Loucy (cell line): ENCODE results near the gene CIB2.

Experiments
- H2AFZ ChIP-seq: fragments of 200-600 bp; sonication (generic); 2 replicates; pipeline ENCODE4 v1.6.0; 2016; ENCODE audit warnings: antibody characterized with exemption, mild to moderate bottlenecking, low read length, moderate library complexity
- H3F3A ChIP-seq: fragments of 200-600 bp; 2 replicates; pipeline ENCODE4 v1.6.0; 2016; ENCODE audit warnings: antibody characterized with exemption, low read depth, mild to moderate bottlenecking
- H3K27me3 ChIP-seq: fragments of 200-600 bp; sonication (generic); 2 replicates; pipeline ENCODE4 v1.6.1; 2014; ENCODE audit warnings: low read length, mild to moderate bottlenecking; ENCODE audit not compliant: insufficient read depth, poor library complexity, severe bottlenecking
- H3K36me3 ChIP-seq: fragments of 200-600 bp; sonication (generic); 2 replicates; pipeline ENCODE4 v1.6.1; 2016; ENCODE audit warnings: low read length; ENCODE audit not compliant: insufficient read depth
- H3K4me1 ChIP-seq: fragments of 200-600 bp; sonication (generic); 2 replicates; pipeline ENCODE4 v1.5.1; 2014; ENCODE audit warnings: low read length, mild to moderate bottlenecking; ENCODE audit not compliant: insufficient read depth, poor library complexity, severe bottlenecking
- H3K4me2 ChIP-seq: fragments of 200-600 bp; sonication (generic); 2 replicates; pipeline ENCODE4 v1.6.0; 2014; ENCODE audit warnings: antibody characterized with exemption, low read length, low read depth, mild to moderate bottlenecking; ENCODE audit not compliant: poor library complexity, severe bottlenecking
- H3K4me3 ChIP-seq: fragments of 200-600 bp; sonication (generic); 2 replicates; pipeline ENCODE4 v1.5.1; 2014; ENCODE audit warnings: low read length, mild to moderate bottlenecking, mixed read lengths; ENCODE audit not compliant: poor library complexity, severe bottlenecking
- H3K79me2 ChIP-seq: fragments of 200-600 bp; sonication (generic); 2 replicates; pipeline ENCODE4 v1.6.1; 2014; ENCODE audit warnings: low read length; ENCODE audit not compliant: insufficient read depth
- H3K9ac ChIP-seq: fragments of 200-600 bp; sonication (generic); 2 replicates; pipeline ENCODE4 v1.6.0; 2014; ENCODE audit warnings: mild to moderate bottlenecking, low read depth, low read length, moderate library complexity; ENCODE audit not compliant: poor library complexity, severe bottlenecking
- H3K9me2 ChIP-seq: fragments of 200-600 bp; sonication (generic); replicated peaks from 2 replicates; pipeline ENCODE4 v1.6.1; 2016; ENCODE audit warnings: low read depth, low read length, mixed read lengths
- H3K9me3 ChIP-seq: fragments of 200-600 bp; sonication (generic); 2 replicates; pipeline ENCODE4 v1.6.1; 2014; ENCODE audit warnings: mild to moderate bottlenecking, antibody characterized with exemption, low read length, low read depth; ENCODE audit not compliant: insufficient read depth
- H4K20me1 ChIP-seq: fragments of 200-600 bp; sonication (generic); 2 replicates; pipeline ENCODE4 v1.6.0; 2014; ENCODE audit warnings: antibody characterized with exemption, low read length, mild to moderate bottlenecking; ENCODE audit not compliant: insufficient read depth, poor library complexity, severe bottlenecking
- CTCF ChIP-seq: fragments of 200-600 bp; sonication (generic); conservative IDR thresholded peaks from 2 replicates; pipeline ENCODE4 v1.5.1; 2014; ENCODE audit warnings: mild to moderate bottlenecking, antibody characterized with exemption, low read length
- EZH2phosphoT487 ChIP-seq: fragments of 200-600 bp; IDR thresholded peaks from 2 replicates; pipeline ENCODE4 v1.6.1; 2018; ENCODE audit warnings: antibody characterized with exemption, mild to moderate bottlenecking, moderate library complexity, borderline replicate concordance

CIB2 gene

GRCh38 chr15:78149805-78150751 is 18.8 kb upstream of the CIB2 start:
- no peaks in the 10 kb centered on the region for H3K36me3 ChIP-seq
- H2AFZ ChIP-seq: 0 out of 2 replicates have a peak overlapping the region, but pooled peaks have one; percentile 66
- H3F3A ChIP-seq: no peaks in the 10 kb centered on the region
- peaks cover 25% of the 10 kb centered on the region for H4K20me1 ChIP-seq
- peak overlapping the region; percentile 76 for H3K9ac ChIP-seq
- H3K4me1 ChIP-seq: peaks cover 36% of the 10 kb centered on the region
- peaks cover 52% of the 10 kb centered on the region for H3K79me2 ChIP-seq
- H3K4me3 ChIP-seq: peak overlapping the region; percentile 77
- no peak for TF ChIP-seq CTCF
- TF ChIP-seq EZH2phosphoT487: no peak
- H3K27me3 ChIP-seq: no peaks in the 10 kb centered on the region
- H3K9me2 ChIP-seq: no peaks in the 10 kb centered on the region
- H3K9me3 ChIP-seq: no peaks in the 10 kb centered on the region
- H3K4me2 ChIP-seq: peak overlapping the region; percentile 86

GRCh38 chr15:78149068-78149804 is 18.0 kb upstream of the CIB2 start, which contains the start of gene IDH3A:
TSS of gene IDH3A (plus strand) at chr15:78149362. CDS start at chr15:78149404, 42 bp downstream.
- Histone ChIP-seq H3K27me3 (no peaks in the 10 kb centered on the region), H2AFZ (peak within 1 kb of the TSS; percentile 66), H3K79me2 (peaks cover 49% of the 10 kb centered on the region), H3K9ac (peak within 1 kb of the TSS; percentile 82), H3K4me3 (peak within 1 kb of the TSS; percentile 77), H3K36me3 (no peaks in the 10 kb centered on the region), H3K4me2 (peak within 1 kb of the TSS; percentile 86), H4K20me1 (peaks cover 25% of the 10 kb centered on the region), H3K9me3 (no peaks in the 10 kb centered on the region), H3K9me2 (no peaks in the 10 kb centered on the region), H3F3A (no peaks in the 10 kb centered on the region), H3K4me1 (peaks cover 33% of the 10 kb centered on the region)
- TF ChIP-seq CTCF (no peak), EZH2phosphoT487 (no peak)

GRCh38 chr15:78148392-78149067 is 17.3 kb upstream of the CIB2 start:
- TF ChIP-seq EZH2phosphoT487: no peak
- TF ChIP-seq CTCF: no peak
- Histone ChIP-seq H3K9ac (peak overlapping the region; percentile 82), H3K27me3 (no peaks in the 10 kb centered on the region), H3K4me2 (peak overlapping the region; percentile 79), H3K4me3 (peak overlapping the region; percentile 77), H3K9me2 (no peaks in the 10 kb centered on the region), H4K20me1 (peaks cover 25% of the 10 kb centered on the region), H2AFZ (no peak overlapping the region; the same call in 1 of the 2 replicates), H3K4me1 (peaks cover 31% of the 10 kb centered on the region), H3K79me2 (peaks cover 43% of the 10 kb centered on the region), H3K9me3 (no peaks in the 10 kb centered on the region), H3F3A (no peaks in the 10 kb centered on the region), H3K36me3 (no peaks in the 10 kb centered on the region)
